HEK293 (cell line): ENCODE results near the gene SLC16A11.

Experiments used
- BCL11B ChIP-seq: fragments of 450-650 bp; formaldehyde crosslinking; IDR thresholded peaks from 2 replicates; pipeline ENCODE4 v1.5.1; 2016; ENCODE audit warnings: low read depth, missing biosample characterization, missing genetic modification characterization
- KLF7 ChIP-seq: fragments of 450-650 bp; formaldehyde crosslinking; IDR thresholded peaks from 2 replicates; pipeline ENCODE4 v1.5.1; 2016; ENCODE audit warnings: missing biosample characterization, missing genetic modification characterization, borderline replicate concordance
- PATZ1 ChIP-seq: fragments of 450-650 bp; formaldehyde crosslinking; IDR thresholded peaks from 2 replicates; pipeline ENCODE4 v1.5.1; 2016; ENCODE audit warnings: missing biosample characterization, missing genetic modification characterization
- PRDM6 ChIP-seq: fragments of 450-650 bp; formaldehyde crosslinking; IDR thresholded peaks from 2 replicates; pipeline ENCODE4 v1.5.1; 2017; ENCODE audit warnings: missing biosample characterization, missing genetic modification characterization
- TRIM28 ChIP-seq: IDR thresholded peaks from 2 replicates; pipeline ENCODE4 v1.6.1; 2011; ENCODE audit warnings: low read length, control low read depth, borderline replicate concordance
- TSHZ1 ChIP-seq: fragments of 450-650 bp; formaldehyde crosslinking; IDR thresholded peaks from 2 replicates; pipeline ENCODE4 v1.5.1; 2016; ENCODE audit warnings: missing biosample characterization, missing genetic modification characterization, borderline replicate concordance
- WT1 ChIP-seq: fragments of 450-650 bp; formaldehyde crosslinking; IDR thresholded peaks from 2 replicates; pipeline ENCODE4 v1.5.1; 2016; ENCODE audit warnings: missing biosample characterization, missing genetic modification characterization
- ZBTB21 ChIP-seq: fragments of 450-650 bp; formaldehyde crosslinking; IDR thresholded peaks from 2 replicates; pipeline ENCODE4 v1.5.1; 2017; ENCODE audit warnings: missing biosample characterization, missing genetic modification characterization
- ZNF133 ChIP-seq: fragments of 450-650 bp; formaldehyde crosslinking; IDR thresholded peaks from 2 replicates; pipeline ENCODE4 v1.5.1; 2016; ENCODE audit warnings: missing biosample characterization, missing genetic modification characterization
- ZNF146 ChIP-seq: fragments of 450-650 bp; formaldehyde crosslinking; IDR thresholded peaks from 2 replicates; pipeline ENCODE4 v1.5.1; 2016; ENCODE audit warnings: missing biosample characterization, missing genetic modification characterization
- ZNF155 ChIP-seq: fragments of 450-650 bp; formaldehyde crosslinking; IDR thresholded peaks from 2 replicates; pipeline ENCODE4 v1.5.1; 2016; ENCODE audit warnings: missing biosample characterization, missing genetic modification characterization
- ZNF341 ChIP-seq: fragments of 450-650 bp; formaldehyde crosslinking; IDR thresholded peaks from 2 replicates; pipeline ENCODE4; 2016; ENCODE audit warnings: low read depth, missing biosample characterization, missing genetic modification characterization
- ZNF433 ChIP-seq: fragments of 450-650 bp; formaldehyde crosslinking; IDR thresholded peaks from 2 replicates; pipeline ENCODE4 v1.5.1; 2016; ENCODE audit warnings: missing biosample characterization, missing genetic modification characterization, low read depth
- ZNF677 ChIP-seq: fragments of 450-650 bp; IDR thresholded peaks from 2 replicates; pipeline ENCODE4 v1.5.0; 2018; ENCODE audit warnings: missing biosample characterization, mild to moderate bottlenecking, missing genetic modification characterization, moderate library complexity
- ZNF837 ChIP-seq: fragments of 450-650 bp; formaldehyde crosslinking; IDR thresholded peaks from 2 replicates; pipeline ENCODE4 v1.5.1; 2016; ENCODE audit warnings: missing biosample characterization, missing genetic modification characterization
- ZSCAN18 ChIP-seq: fragments of 450-650 bp; formaldehyde crosslinking; IDR thresholded peaks from 2 replicates; pipeline ENCODE4 v1.5.1; 2016; ENCODE audit warnings: missing biosample characterization, missing genetic modification characterization
- TF ChIP-seq, protein P1 (sequence below): fragments of 450-650 bp; formaldehyde crosslinking; IDR thresholded peaks from 2 replicates; pipeline ENCODE4 v1.5.1; 2016; ENCODE audit warnings: missing biosample characterization, missing genetic modification characterization
- TF ChIP-seq, protein P2 (sequence below): fragments of 450-650 bp; formaldehyde crosslinking; IDR thresholded peaks from 2 replicates; pipeline ENCODE4 v1.5.1; 2016; ENCODE audit warnings: missing biosample characterization, missing genetic modification characterization
- TF ChIP-seq, protein P3 (sequence below): fragments of 450-650 bp; formaldehyde crosslinking; IDR thresholded peaks from 2 replicates; pipeline ENCODE4 v1.5.1; 2017; ENCODE audit warnings: missing biosample characterization, missing genetic modification characterization
- TF ChIP-seq, protein P4 (sequence below): fragments of 450-650 bp; formaldehyde crosslinking; IDR thresholded peaks from 2 replicates; pipeline ENCODE4 v1.5.1; 2016; ENCODE audit warnings: missing biosample characterization, missing genetic modification characterization

The SLC16A11 gene

DNA sequence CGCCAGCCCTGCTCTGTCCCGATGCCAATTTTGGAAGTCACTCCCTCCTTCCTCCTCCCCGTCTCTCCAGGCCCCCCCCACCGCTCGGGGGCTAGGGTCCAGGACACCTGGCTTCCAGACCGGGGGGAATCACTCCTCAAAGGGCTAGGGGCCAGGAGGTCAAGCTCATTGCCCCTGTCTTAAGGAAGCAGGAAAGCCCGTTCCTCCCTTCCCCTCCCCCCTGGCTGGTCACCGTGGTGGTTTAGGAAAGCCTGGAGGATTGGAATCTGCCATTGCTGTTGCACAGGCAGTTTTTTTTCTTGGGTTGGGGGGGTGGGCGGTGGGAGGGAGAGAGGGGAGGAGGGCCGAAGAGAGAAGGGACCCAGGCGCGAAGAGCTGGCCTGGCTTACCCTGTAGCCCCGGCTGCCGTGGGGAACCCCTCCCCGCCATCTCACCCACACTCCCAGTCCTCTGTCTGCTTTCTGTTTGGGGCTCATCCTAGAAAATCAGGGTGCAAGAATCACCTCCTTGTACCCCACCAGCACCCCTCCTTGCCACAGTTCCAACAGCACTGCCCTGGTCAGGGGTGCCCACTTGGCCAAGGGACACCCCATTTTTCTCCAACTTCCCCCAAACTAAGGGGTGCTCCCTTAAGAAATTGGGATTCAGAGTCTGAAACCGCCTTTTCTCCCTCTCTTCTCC is 23.9 kb downstream of the SLC16A11 start (continued):
- TF ChIP-seq, protein P1, sequence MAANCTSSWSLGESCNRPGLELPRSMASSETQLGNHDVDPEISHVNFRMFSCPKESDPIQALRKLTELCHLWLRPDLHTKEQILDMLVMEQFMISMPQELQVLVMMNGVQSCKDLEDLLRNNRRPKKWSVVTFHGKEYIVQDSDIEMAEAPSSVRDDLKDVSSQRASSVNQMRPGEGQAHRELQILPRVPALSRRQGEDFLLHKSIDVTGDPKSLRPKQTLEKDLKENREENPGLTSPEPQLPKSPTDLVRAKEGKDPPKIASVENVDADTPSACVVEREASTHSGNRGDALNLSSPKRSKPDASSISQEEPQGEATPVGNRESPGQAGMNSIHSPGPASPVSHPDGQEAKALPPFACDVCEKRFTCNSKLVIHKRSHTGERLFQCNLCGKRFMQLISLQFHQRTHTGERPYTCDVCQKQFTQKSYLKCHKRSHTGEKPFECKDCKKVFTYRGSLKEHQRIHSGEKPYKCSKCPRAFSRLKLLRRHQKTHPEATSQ (tag by site-specific recombination) = no peak
- TF ChIP-seq TRIM28 = no peak
- peak; percentile 84 for TF ChIP-seq PATZ1 (tag by site-specific recombination)
- no peak for TF ChIP-seq KLF7
- no peak for TF ChIP-seq BCL11B (tag by site-specific recombination)
- TF ChIP-seq ZNF146 (tag by site-specific recombination) = no peak
- no peak for TF ChIP-seq ZNF155 (tag by site-specific recombination)
- TF ChIP-seq ZSCAN18 (tag by site-specific recombination) = no peak
- TF ChIP-seq, protein P2, sequence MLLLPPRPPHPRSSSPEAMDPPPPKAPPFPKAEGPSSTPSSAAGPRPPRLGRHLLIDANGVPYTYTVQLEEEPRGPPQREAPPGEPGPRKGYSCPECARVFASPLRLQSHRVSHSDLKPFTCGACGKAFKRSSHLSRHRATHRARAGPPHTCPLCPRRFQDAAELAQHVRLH (tag by site-specific recombination) = no peak
- TF ChIP-seq, protein P3, sequence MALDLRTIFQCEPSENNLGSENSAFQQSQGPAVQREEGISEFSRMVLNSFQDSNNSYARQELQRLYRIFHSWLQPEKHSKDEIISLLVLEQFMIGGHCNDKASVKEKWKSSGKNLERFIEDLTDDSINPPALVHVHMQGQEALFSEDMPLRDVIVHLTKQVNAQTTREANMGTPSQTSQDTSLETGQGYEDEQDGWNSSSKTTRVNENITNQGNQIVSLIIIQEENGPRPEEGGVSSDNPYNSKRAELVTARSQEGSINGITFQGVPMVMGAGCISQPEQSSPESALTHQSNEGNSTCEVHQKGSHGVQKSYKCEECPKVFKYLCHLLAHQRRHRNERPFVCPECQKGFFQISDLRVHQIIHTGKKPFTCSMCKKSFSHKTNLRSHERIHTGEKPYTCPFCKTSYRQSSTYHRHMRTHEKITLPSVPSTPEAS (tag by site-specific recombination) = no peak
- no peak for TF ChIP-seq ZNF837 (tag by site-specific recombination)
- TF ChIP-seq WT1 (tag by site-specific recombination) = 0 out of 2 replicates have a peak, but pooled peaks have one; percentile 22
- no peak for TF ChIP-seq ZBTB21 (tag by site-specific recombination)
- peak; percentile 55; the same call in 1 of the 2 replicates for TF ChIP-seq ZNF341 (tag by site-specific recombination)
- TF ChIP-seq ZNF677 (tag by site-specific recombination) = no peak
- no peak for TF ChIP-seq TSHZ1 (tag by site-specific recombination)
- no peak for TF ChIP-seq PRDM6 (tag by site-specific recombination)
- TF ChIP-seq ZNF133 (tag by site-specific recombination) = no peak
- no peak for TF ChIP-seq ZNF433 (tag by site-specific recombination)
- TF ChIP-seq, protein P4, sequence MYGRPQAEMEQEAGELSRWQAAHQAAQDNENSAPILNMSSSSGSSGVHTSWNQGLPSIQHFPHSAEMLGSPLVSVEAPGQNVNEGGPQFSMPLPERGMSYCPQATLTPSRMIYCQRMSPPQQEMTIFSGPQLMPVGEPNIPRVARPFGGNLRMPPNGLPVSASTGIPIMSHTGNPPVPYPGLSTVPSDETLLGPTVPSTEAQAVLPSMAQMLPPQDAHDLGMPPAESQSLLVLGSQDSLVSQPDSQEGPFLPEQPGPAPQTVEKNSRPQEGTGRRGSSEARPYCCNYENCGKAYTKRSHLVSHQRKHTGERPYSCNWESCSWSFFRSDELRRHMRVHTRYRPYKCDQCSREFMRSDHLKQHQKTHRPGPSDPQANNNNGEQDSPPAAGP = 0 out of 2 replicates have a peak, but pooled peaks have one; percentile 22
